ENCODE data around the gene TDP2.

GRCh38 chr6:24621626-24622289, 44.9 kb downstream of the TDP2 start:
- TF ChIP-seq CTCF (IDR thresholded peaks at IDR 0.05; ENCODE audit: extremely low read depth in 1 of 2, insufficient read depth in 1 of 2, low read depth in 1 of 2, low read length in 2 of 2) (no peak), POLR2AphosphoS5 (IDR thresholded peaks at IDR 0.05; ENCODE audit: insufficient read depth, low read depth, low read length) (no peak), FOS (IDR thresholded peaks at IDR 0.05; ENCODE audit: borderline replicate concordance, insufficient read depth, low read length) (no peak)
